ENCODE data around the gene MAP3K2. TPM values are rescaled to one million over a fixed set of nuclear protein-coding genes. Genes with fewer than 3 reads are reported as not detected.
A peak's percentile ranks its signal among the peaks of the same experiment; 100 is the strongest.
"Not testable (repeated sequence)": the region's sequence is repeated elsewhere in the genome, so short reads cannot be mapped to it uniquely, and the experiment has no call there.

The MAP3K2 gene
- total and polyA plus RNA-seq, 2 donors, result 16.5 to 31.3 TPM

GRCh38 chr2:127415593-127416505, 28.1 kb upstream of the MAP3K2 start:
- Histone ChIP-seq H3K4me3 (ENCODE audit: low read length in 2 of 2) (peak overlapping the region; percentile 48 to 58), H3K27ac (ENCODE audit: low read depth in 1 of 2, low read length in 1 of 2) (peak overlapping the region; percentile 65 to 83), H3K27me3 (ENCODE audit: control insufficient read depth in 2 of 2, insufficient read depth in 1 of 2, low read length in 1 of 2) (no peaks in the 10 kb centered on the region), H3K4me1 (ENCODE audit: control insufficient read depth in 2 of 2, insufficient read depth in 2 of 2, low read length in 2 of 2) (peaks cover 20 to 44% of the 10 kb centered on the region in 2 donors), H3K9me3 (ENCODE audit: control insufficient read depth in 2 of 2, insufficient read depth in 1 of 2, low read length in 1 of 2) (no peaks in the 10 kb centered on the region), H3K36me3 (ENCODE audit: control insufficient read depth in 2 of 2, insufficient read depth in 2 of 2, low read length in 1 of 2) (no peaks in the 10 kb centered on the region)
- 9% methylated on average over 55 of the region's 55 CpGs for WGBS
- DNase-seq (ENCODE audit: low read depth in 6 of 9, low spot score in 9 of 9), result peak in 8 of 9 donors; percentile 51 to 81 (median 56)

- H3K9me3 ChIP-seq (ENCODE audit: control insufficient read depth in 2 of 2, insufficient read depth in 1 of 2, low read length in 1 of 2), result no peaks in the 10 kb centered on the region
- 94% methylated on average over 13 of the region's 13 CpGs for WGBS
- no peak for DNase-seq (ENCODE audit: low read depth in 6 of 9, low spot score in 9 of 9)
These were observed 27.1 kb upstream of the MAP3K2 start for GRCh38 chr2:127414638-127415592.

GRCh38 chr2:127413782-127414637, 26.2 kb upstream of the MAP3K2 start:
- H3K27me3 ChIP-seq (ENCODE audit: control insufficient read depth in 2 of 2, insufficient read depth in 1 of 2, low read length in 1 of 2), result no peaks in the 10 kb centered on the region
- H3K4me1 ChIP-seq (ENCODE audit: control insufficient read depth in 2 of 2, insufficient read depth in 2 of 2, low read length in 2 of 2), result peaks cover 18 to 39% of the 10 kb centered on the region in 2 donors
- 92% methylated on average over 8 of the region's 8 CpGs for WGBS
- no peaks in the 10 kb centered on the region for H3K9me3 ChIP-seq (ENCODE audit: control insufficient read depth in 2 of 2, insufficient read depth in 1 of 2, low read length in 1 of 2)
- no peaks in the 10 kb centered on the region for H3K36me3 ChIP-seq (ENCODE audit: control insufficient read depth in 2 of 2, insufficient read depth in 2 of 2, low read length in 1 of 2)
- H3K27ac ChIP-seq (ENCODE audit: low read depth in 1 of 2, low read length in 1 of 2), result no peak overlapping the region
- no peak for DNase-seq (ENCODE audit: low read depth in 6 of 9, low spot score in 9 of 9)
- no peak overlapping the region for H3K4me3 ChIP-seq (ENCODE audit: low read length in 2 of 2)

More at GRCh38 chr2:127414638-127415592, 27.1 kb upstream of the MAP3K2 start:
- Histone ChIP-seq H3K4me1 (ENCODE audit: control insufficient read depth in 2 of 2, insufficient read depth in 2 of 2, low read length in 2 of 2) (peaks cover 18 to 39% of the 10 kb centered on the region in 2 donors), H3K27ac (ENCODE audit: low read depth in 1 of 2, low read length in 1 of 2) (peak overlapping the region; percentile 31 to 83), H3K36me3 (ENCODE audit: control insufficient read depth in 2 of 2, insufficient read depth in 2 of 2, low read length in 1 of 2) (no peaks in the 10 kb centered on the region), H3K27me3 (ENCODE audit: control insufficient read depth in 2 of 2, insufficient read depth in 1 of 2, low read length in 1 of 2) (no peaks in the 10 kb centered on the region), H3K4me3 (ENCODE audit: low read length in 2 of 2) (no peak overlapping the region)

- peaks cover 18 to 44% of the 10 kb centered on the region in 2 donors for H3K4me1 ChIP-seq (ENCODE audit: control insufficient read depth in 2 of 2, insufficient read depth in 2 of 2, low read length in 2 of 2)
- H3K27me3 ChIP-seq (ENCODE audit: control insufficient read depth in 2 of 2, insufficient read depth in 1 of 2, low read length in 1 of 2), result no peaks in the 10 kb centered on the region
- H3K9me3 ChIP-seq (ENCODE audit: control insufficient read depth in 2 of 2, insufficient read depth in 1 of 2, low read length in 1 of 2), result no peaks in the 10 kb centered on the region
- 97% methylated on average over 3 of the region's 3 CpGs for WGBS
- H3K27ac ChIP-seq (ENCODE audit: low read depth in 1 of 2, low read length in 1 of 2), result no peak overlapping the region
- H3K36me3 ChIP-seq (ENCODE audit: control insufficient read depth in 2 of 2, insufficient read depth in 2 of 2, low read length in 1 of 2), result no peaks in the 10 kb centered on the region
- H3K4me3 ChIP-seq (ENCODE audit: low read length in 2 of 2), result no peak overlapping the region
- DNase-seq (ENCODE audit: low read depth in 6 of 9, low spot score in 9 of 9), result no peak
These were observed 25.4 kb upstream of the MAP3K2 start for GRCh38 chr2:127413200-127413599.

GRCh38 chr2:127411653-127412369, 24.0 kb upstream of the MAP3K2 start:
- H3K9me3 ChIP-seq (ENCODE audit: control insufficient read depth in 2 of 2, insufficient read depth in 1 of 2, low read length in 1 of 2), result no peaks in the 10 kb centered on the region
- H3K4me3 ChIP-seq (ENCODE audit: low read length in 2 of 2), result no peak overlapping the region
- no peaks in the 10 kb centered on the region for H3K27me3 ChIP-seq (ENCODE audit: control insufficient read depth in 2 of 2, insufficient read depth in 1 of 2, low read length in 1 of 2)
- H3K4me1 ChIP-seq (ENCODE audit: control insufficient read depth in 2 of 2, insufficient read depth in 2 of 2, low read length in 2 of 2), result peaks cover 17 to 43% of the 10 kb centered on the region in 2 donors
- H3K27ac ChIP-seq (ENCODE audit: low read depth in 1 of 2, low read length in 1 of 2), result peak overlapping the region in 1 of 2 donors; percentile 42
- no peaks in the 10 kb centered on the region for H3K36me3 ChIP-seq (ENCODE audit: control insufficient read depth in 2 of 2, insufficient read depth in 2 of 2, low read length in 1 of 2)
- DNase-seq (ENCODE audit: low read depth in 6 of 9, low spot score in 9 of 9), result no peak
- whole genome bisulfite sequencing, result 77% methylated on average over 12 of the region's 12 CpGs

- DNase-seq (ENCODE audit: low read depth in 6 of 9, low spot score in 9 of 9), result no peak
- Histone ChIP-seq H3K27me3 (ENCODE audit: control insufficient read depth in 2 of 2, insufficient read depth in 1 of 2, low read length in 1 of 2) (no peaks in the 10 kb centered on the region), H3K36me3 (ENCODE audit: control insufficient read depth in 2 of 2, insufficient read depth in 2 of 2, low read length in 1 of 2) (no peaks in the 10 kb centered on the region), H3K4me1 (ENCODE audit: control insufficient read depth in 2 of 2, insufficient read depth in 2 of 2, low read length in 2 of 2) (peaks cover 13 to 36% of the 10 kb centered on the region in 2 donors), H3K4me3 (ENCODE audit: low read length in 2 of 2) (no peak overlapping the region), H3K27ac (ENCODE audit: low read depth in 1 of 2, low read length in 1 of 2) (peak overlapping the region in 1 of 2 donors; percentile 44), H3K9me3 (ENCODE audit: control insufficient read depth in 2 of 2, insufficient read depth in 1 of 2, low read length in 1 of 2) (no peaks in the 10 kb centered on the region)
- 72% methylated on average over 6 of the region's 6 CpGs for WGBS
These were observed 23.3 kb upstream of the MAP3K2 start for GRCh38 chr2:127410871-127411652.

GRCh38 chr2:127409716-127410115, 21.9 kb upstream of the MAP3K2 start:
- H3K9me3 ChIP-seq (ENCODE audit: control insufficient read depth in 2 of 2, insufficient read depth in 1 of 2, low read length in 1 of 2); H3K27me3 ChIP-seq (ENCODE audit: control insufficient read depth in 2 of 2, insufficient read depth in 1 of 2, low read length in 1 of 2); H3K4me3 ChIP-seq (ENCODE audit: low read length in 2 of 2); H3K36me3 ChIP-seq (ENCODE audit: control insufficient read depth in 2 of 2, insufficient read depth in 2 of 2, low read length in 1 of 2); DNase-seq (ENCODE audit: low read depth in 6 of 9, low spot score in 9 of 9): not testable (repeated sequence)
- 96% methylated on average over 8 of the region's 8 CpGs for WGBS
- H3K27ac ChIP-seq (ENCODE audit: low read depth in 1 of 2, low read length in 1 of 2), result peak overlapping the region in 1 of 2 donors; percentile 15
- H3K4me1 ChIP-seq (ENCODE audit: control insufficient read depth in 2 of 2, insufficient read depth in 2 of 2, low read length in 2 of 2), result peaks cover 6 to 23% of the 10 kb centered on the region in 2 donors
